DLD1 (cell line): ENCODE data around the gene PPP1R27.
"Not testable (repeated sequence)": the region's sequence is repeated elsewhere in the genome, so short reads cannot be mapped to it uniquely, and the experiment has no call there.

Experiments
- in situ Hi-C: cut with HindIII; loops from 2 replicates; pipeline ENCODE4 v1.10.0; 2017; ENCODE audit warnings: low sequenced_read_pairs

PPP1R27 gene

GRCh38 chr17:81842725-81843504 is 8.1 kb upstream of the PPP1R27 start:
- in situ Hi-C loops = no loop called here

DNA sequence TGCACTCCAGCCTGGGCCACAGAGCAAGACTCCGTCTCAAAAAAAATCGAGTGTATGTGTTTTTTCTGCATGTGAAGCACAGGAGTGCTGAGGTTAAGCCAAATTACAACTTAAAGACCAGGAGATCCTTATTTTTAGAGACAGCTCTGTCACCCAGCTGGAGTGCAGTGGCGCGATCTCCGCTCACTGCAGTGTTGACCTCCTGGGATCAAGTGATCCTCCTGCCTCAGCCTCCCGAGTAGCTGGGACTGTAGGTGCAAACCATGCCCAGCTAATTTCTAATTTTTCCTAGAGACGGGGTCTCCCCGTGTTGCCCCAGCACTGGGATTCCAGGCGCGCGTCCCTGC is 7.5 kb upstream of the PPP1R27 start:
- in situ Hi-C loops = no loop called here

DNA sequence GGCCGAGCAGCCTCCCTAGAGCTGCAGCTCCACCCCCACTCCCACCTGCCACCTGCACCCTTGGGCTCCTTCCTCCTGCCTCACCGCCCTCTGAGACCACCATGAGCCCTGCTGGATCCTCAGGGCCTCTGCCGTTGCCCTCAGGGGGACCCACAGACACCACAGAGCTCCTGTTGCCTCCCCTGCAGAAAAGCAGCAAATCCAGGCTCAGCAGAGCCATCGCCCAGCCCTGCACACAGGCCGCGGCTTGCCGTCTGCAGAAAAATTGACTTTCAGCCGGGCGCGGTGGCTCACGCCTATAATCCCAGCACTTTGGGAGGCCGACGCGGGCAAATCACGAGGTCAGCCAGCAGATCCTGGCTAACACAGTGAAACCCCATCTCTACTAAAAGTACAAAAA is 7.0 kb upstream of the PPP1R27 start:
- in situ Hi-C loops = no loop called here

- in situ Hi-C loops = no loop called here
Observed at GRCh38 chr17:81840826-81841778, 6.3 kb upstream of the PPP1R27 start.

- in situ Hi-C loops = not testable (repeated sequence)
Observed at GRCh38 chr17:81840059-81840458, 5.2 kb upstream of the PPP1R27 start.

GRCh38 chr17:81839301-81839700 is 4.5 kb upstream of the PPP1R27 start:
- in situ Hi-C loops = no loop called here

- in situ Hi-C loops = no loop called here
Observed at GRCh38 chr17:81838753-81839255, 4.0 kb upstream of the PPP1R27 start.

DNA sequence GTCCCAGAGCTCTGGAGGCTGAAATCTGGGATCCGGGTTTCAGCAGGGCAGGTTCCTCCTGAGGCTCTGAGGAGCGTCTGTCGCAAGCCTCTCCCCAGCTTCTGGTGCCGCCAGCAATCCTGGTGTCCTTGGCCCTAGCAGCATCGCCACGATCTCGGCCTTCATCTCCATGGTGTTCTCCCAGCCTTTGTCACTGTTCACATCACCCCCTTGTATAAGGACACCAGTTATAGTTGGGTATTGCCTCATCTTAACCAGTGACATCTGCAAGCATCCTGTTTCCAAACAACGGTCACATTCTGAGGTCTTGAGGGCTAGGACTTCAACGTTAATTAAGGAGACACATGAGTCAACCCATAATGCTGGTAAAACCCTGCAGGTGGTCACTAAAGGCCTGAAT is 2.8 kb upstream of the PPP1R27 start:
- in situ Hi-C loops = no loop called here

- in situ Hi-C loops = no loop called here
Observed at GRCh38 chr17:81833921-81834830, 674 bp downstream of the PPP1R27 start.

GRCh38 chr17:81833160-81833920 is 1.5 kb downstream of the PPP1R27 start, which contains the start of gene MCRIP1:
MCRIP1 (minus strand) TSS chr17:81833291; CDS start chr17:81824506, 8,785 bp downstream.
- in situ Hi-C loops = no loop called here

- in situ Hi-C loops = no loop called here
Observed at GRCh38 chr17:81832608-81833159, 2.2 kb downstream of the PPP1R27 start.

- in situ Hi-C loops = no loop called here
Observed at GRCh38 chr17:81831957-81832607, 2.8 kb downstream of the PPP1R27 start.

- in situ Hi-C loops = no loop called here
Observed at GRCh38 chr17:81831563-81831956, 3.3 kb downstream of the PPP1R27 start.

GRCh38 chr17:81829858-81830257 is 5.0 kb downstream of the PPP1R27 start:
- in situ Hi-C loops = no loop called here

- in situ Hi-C loops = no loop called here
Observed at GRCh38 chr17:81828656-81829055, 6.2 kb downstream of the PPP1R27 start.

DNA sequence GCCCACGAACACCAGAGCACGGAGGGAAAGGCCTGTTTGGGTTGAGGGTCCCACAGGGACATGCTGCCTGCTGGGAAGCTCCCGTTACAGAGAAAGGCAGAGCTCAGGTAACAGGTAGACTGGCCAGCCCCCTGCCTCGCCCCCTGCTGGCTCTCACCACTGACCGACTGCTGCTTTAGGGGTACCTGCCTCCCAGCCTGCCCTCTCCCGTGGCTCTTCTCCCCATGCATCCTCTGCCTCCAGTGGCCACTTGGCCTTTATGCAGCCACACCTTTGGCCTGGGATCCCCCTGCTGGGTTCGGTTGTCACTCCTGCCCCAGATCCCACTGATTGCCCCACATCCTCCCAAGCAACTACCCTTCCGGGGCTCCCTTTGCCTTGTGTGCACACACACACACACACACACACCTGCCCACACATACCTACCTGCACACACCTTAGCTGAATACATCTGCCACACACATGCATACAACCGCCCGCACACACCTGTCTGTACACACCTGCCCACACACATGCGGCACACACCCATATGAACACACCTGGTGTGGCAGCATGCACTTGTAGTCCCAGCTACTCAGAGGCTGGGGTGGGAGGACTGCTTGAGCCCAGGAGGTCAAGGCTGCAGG is 8.9 kb downstream of the PPP1R27 start:
- in situ Hi-C loops = no loop called here

- in situ Hi-C loops = no loop called here
Observed at GRCh38 chr17:81824595-81824994, 10.3 kb downstream of the PPP1R27 start.

GRCh38 chr17:81823820-81824550 is 10.9 kb downstream of the PPP1R27 start:
- in situ Hi-C loops = no loop called here
